ENCODE data around the gene XPNPEP3. TPM values are rescaled to one million over a fixed set of nuclear protein-coding genes. Genes with fewer than 3 reads are reported as not detected.

Gene XPNPEP3
- polyA plus RNA-seq, 4 donors, result 15.7 to 25.8 (median 20.5) TPM

- no peak for DNase-seq (ENCODE audit: low read depth in 4 of 4, low spot score in 3 of 4)
Measured at GRCh38 chr22:40976866-40977700, 120.1 kb downstream of the XPNPEP3 start.

- no peak for DNase-seq (ENCODE audit: low read depth in 4 of 4, low spot score in 3 of 4)
Measured at GRCh38 chr22:40979198-40979597, 122.2 kb downstream of the XPNPEP3 start.

GRCh38 chr22:40979871-40980270 is 122.9 kb downstream of the XPNPEP3 start:
- DNase-seq (ENCODE audit: low read depth in 4 of 4, low spot score in 3 of 4), result no peak

Other genes starting within 250 kb of the XPNPEP3 start
- 10 to 100 TPM; 21.9 to 31.0 (median 24.3) TPM for gene MRTFA, start 220.4 kb upstream of the XPNPEP3 start, polyA plus RNA-seq (ENCODE audit: insufficient read length in 4 of 4)
- gene MCHR1, start 177.7 kb upstream of the XPNPEP3 start, polyA plus RNA-seq (ENCODE audit: insufficient read length in 4 of 4), result under 1 TPM; 0.24 to 0.60 (median 0.34) TPM
- gene SLC25A17, start 37.8 kb upstream of the XPNPEP3 start, polyA plus RNA-seq (ENCODE audit: insufficient read length in 4 of 4), result 10 to 100 TPM; 39.3 to 45.9 (median 41.3) TPM
- 100 to 1,000 TPM; 576 to 664 (median 615) TPM for gene ST13, start 509 bp upstream of the XPNPEP3 start, polyA plus RNA-seq (ENCODE audit: insufficient read length in 4 of 4)
- gene DNAJB7, start 5.0 kb downstream of the XPNPEP3 start, polyA plus RNA-seq (ENCODE audit: insufficient read length in 4 of 4), result under 1 TPM; 0.25 to 0.46 (median 0.29) TPM
- 10 to 100 TPM; 67.5 to 77.4 (median 70.2) TPM for gene RBX1, start 94.2 kb downstream of the XPNPEP3 start, polyA plus RNA-seq (ENCODE audit: insufficient read length in 4 of 4)
- gene EP300, start 235.4 kb downstream of the XPNPEP3 start, polyA plus RNA-seq (ENCODE audit: insufficient read length in 4 of 4), result 10 to 100 TPM; 54.5 to 68.9 (median 60.5) TPM

All from right renal pelvis (tissue), 4 donors.